HL-60 (cell line): ENCODE data around the gene PIK3R1.
A peak's percentile ranks its signal among the peaks of the same experiment; 100 is the strongest.

Experiments
- CTCF ChIP-seq: IDR thresholded peaks from one replicate; pipeline ENCODE4 v1.5.1; 2011; ENCODE audit warnings: low read length, control low read depth, inconsistent platforms; ENCODE audit not compliant: insufficient read depth
- POLR2AphosphoS5 ChIP-seq: IDR thresholded peaks from 2 replicates; pipeline ENCODE4 v1.6.1; 2012; ENCODE audit warnings: low read depth
- SPI1 ChIP-seq: IDR thresholded peaks from 2 replicates; pipeline ENCODE4 v1.6.1; 2012; ENCODE audit warnings: low read depth, mild to moderate bottlenecking, borderline replicate concordance
- TF ChIP-seq, protein P1 (sequence below): IDR thresholded peaks from 2 replicates; pipeline ENCODE4 v1.6.1; 2012; ENCODE audit warnings: low read depth; ENCODE audit not compliant: insufficient replicate concordance

DNA sequence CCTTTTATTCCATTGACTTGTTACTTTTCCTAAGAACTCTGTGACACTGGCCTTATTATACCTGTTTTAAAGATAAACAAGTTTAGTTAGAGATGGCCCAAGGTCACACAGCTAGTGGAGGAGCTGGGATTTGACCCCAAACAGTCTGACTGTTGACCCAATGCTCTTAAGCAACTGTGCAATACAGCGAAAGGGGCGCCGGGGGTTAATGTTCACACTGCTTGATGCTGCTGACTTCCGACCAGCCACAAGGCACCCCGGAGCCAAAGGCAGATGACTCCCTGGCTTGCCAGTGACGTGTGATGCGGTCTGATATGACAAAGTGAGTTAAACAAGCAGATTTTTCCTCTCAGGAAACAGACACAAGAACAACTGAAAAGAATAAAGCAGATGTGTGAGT is 23.9 kb downstream of the PIK3R1 start:
- TF ChIP-seq CTCF (no peak), POLR2AphosphoS5 (peak; percentile 69; the same call in 1 of the 2 replicates), SPI1 (no peak)
- TF ChIP-seq, protein P1, sequence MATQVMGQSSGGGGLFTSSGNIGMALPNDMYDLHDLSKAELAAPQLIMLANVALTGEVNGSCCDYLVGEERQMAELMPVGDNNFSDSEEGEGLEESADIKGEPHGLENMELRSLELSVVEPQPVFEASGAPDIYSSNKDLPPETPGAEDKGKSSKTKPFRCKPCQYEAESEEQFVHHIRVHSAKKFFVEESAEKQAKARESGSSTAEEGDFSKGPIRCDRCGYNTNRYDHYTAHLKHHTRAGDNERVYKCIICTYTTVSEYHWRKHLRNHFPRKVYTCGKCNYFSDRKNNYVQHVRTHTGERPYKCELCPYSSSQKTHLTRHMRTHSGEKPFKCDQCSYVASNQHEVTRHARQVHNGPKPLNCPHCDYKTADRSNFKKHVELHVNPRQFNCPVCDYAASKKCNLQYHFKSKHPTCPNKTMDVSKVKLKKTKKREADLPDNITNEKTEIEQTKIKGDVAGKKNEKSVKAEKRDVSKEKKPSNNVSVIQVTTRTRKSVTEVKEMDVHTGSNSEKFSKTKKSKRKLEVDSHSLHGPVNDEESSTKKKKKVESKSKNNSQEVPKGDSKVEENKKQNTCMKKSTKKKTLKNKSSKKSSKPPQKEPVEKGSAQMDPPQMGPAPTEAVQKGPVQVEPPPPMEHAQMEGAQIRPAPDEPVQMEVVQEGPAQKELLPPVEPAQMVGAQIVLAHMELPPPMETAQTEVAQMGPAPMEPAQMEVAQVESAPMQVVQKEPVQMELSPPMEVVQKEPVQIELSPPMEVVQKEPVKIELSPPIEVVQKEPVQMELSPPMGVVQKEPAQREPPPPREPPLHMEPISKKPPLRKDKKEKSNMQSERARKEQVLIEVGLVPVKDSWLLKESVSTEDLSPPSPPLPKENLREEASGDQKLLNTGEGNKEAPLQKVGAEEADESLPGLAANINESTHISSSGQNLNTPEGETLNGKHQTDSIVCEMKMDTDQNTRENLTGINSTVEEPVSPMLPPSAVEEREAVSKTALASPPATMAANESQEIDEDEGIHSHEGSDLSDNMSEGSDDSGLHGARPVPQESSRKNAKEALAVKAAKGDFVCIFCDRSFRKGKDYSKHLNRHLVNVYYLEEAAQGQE: no peak
